Lower lobe of right lung (tissue), 2 donors: Measurements from ENCODE around the gene SGTA. TPM values are rescaled to one million over a fixed set of nuclear protein-coding genes. Genes with fewer than 3 reads are reported as not detected.

ENCODE experiments used
- ATAC-seq, 2 donors: fragments of 200-7000 bp; cut with Tn5 transposase; one replicate each; pipeline ENCODE4 v1.9.1; 2020 to 2022; ENCODE audit warnings: mild to moderate bottlenecking in 2 of 2, moderate library complexity in 2 of 2
- DNase-seq: peaks from one replicate; pipeline ENCODE4 v3.0.0-alpha.2; 2020
- H3K27ac ChIP-seq: fragments of 200-600 bp; one replicate; pipeline ENCODE4 v1.8.0; 2022
- H3K27me3 ChIP-seq: fragments of 200-600 bp; one replicate; pipeline ENCODE4 v1.8.0; 2022; ENCODE audit warnings: low read depth
- H3K36me3 ChIP-seq: fragments of 200-600 bp; one replicate; pipeline ENCODE4 v1.8.0; 2022; ENCODE audit warnings: mild to moderate bottlenecking
- H3K4me1 ChIP-seq: fragments of 200-600 bp; one replicate; pipeline ENCODE4 v1.8.0; 2022
- H3K4me3 ChIP-seq: fragments of 200-600 bp; one replicate; pipeline ENCODE4 v1.8.0; 2022; ENCODE audit warnings: mild to moderate bottlenecking
- H3K9me3 ChIP-seq: fragments of 200-600 bp; one replicate; pipeline ENCODE4 v1.8.0; 2022
- intact Hi-C: fragments of 100-400 bp; cut with DNase I; formaldehyde crosslinking; loops from one replicate; pipeline ENCODE4 v1.11.0; 2022
- total RNA-seq: library from RNA; stranded (reverse); fragmentation: NEBNext Ultra II Directional; extraction: Animal tissue kit (Norgen Biotek cat#: 25700); gene quantifications from one replicate; pipeline ENCODE4 v1.2.1, GENCODE V29; 2021
- TF ChIP-seq, protein P1 (sequence below): fragments of 200-600 bp; IDR thresholded peaks from one replicate; pipeline ENCODE4 v1.8.0; 2022; ENCODE audit warnings: antibody characterized with exemption, mild to moderate bottlenecking
- donor health status: DM: no; HTN: yes; CAD: no; lungs with severe emphysema.

SGTA gene
- total RNA-seq, 1 donor from 2014 or later: 41.6 TPM

DNA sequence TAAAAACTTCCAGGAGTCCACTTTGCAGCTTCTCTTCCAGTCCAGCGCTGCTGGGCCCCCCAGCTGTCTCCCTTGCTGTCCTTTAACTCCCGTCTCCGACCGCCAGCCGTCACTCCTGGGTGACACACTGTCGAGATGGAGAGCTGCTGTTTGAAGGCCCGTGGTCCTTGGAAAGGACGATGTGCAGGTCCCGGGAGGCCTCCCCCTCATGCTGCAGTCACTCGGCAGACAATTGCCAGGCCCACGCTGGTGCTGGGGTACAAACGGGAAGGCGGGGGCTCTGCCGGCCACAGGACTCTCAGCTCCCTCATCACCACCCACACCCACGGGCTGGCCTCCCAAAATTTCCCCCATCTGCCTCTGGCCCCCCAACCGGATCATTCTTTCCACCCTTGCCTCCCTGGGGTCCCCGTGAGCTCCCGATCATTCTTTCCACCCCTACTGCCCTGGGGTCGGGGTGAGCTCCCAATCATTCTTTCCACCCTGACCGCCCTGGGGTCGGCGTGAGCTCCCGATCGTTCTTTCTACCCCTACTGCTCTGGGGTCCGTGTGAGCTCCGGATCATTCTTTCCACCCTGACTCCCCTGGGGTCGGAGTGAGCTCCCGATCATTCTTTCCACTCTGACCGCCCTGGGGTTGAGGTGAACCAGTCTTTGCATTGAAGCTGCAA, 20.5 kb upstream of the SGTA start:
- H3K9me3 ChIP-seq: no peaks in the 10 kb centered on the region
- DNase-seq: no peak
- H3K4me3 ChIP-seq: no peak overlapping the region
- TF ChIP-seq, protein P1, sequence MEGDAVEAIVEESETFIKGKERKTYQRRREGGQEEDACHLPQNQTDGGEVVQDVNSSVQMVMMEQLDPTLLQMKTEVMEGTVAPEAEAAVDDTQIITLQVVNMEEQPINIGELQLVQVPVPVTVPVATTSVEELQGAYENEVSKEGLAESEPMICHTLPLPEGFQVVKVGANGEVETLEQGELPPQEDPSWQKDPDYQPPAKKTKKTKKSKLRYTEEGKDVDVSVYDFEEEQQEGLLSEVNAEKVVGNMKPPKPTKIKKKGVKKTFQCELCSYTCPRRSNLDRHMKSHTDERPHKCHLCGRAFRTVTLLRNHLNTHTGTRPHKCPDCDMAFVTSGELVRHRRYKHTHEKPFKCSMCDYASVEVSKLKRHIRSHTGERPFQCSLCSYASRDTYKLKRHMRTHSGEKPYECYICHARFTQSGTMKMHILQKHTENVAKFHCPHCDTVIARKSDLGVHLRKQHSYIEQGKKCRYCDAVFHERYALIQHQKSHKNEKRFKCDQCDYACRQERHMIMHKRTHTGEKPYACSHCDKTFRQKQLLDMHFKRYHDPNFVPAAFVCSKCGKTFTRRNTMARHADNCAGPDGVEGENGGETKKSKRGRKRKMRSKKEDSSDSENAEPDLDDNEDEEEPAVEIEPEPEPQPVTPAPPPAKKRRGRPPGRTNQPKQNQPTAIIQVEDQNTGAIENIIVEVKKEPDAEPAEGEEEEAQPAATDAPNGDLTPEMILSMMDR: no peak
- H3K36me3 ChIP-seq: peaks cover 59% of the 10 kb centered on the region
- H3K4me1 ChIP-seq: no peaks in the 10 kb centered on the region
- intact Hi-C loops: no loop called here
- no peak for ATAC-seq
- H3K27me3 ChIP-seq: no peaks in the 10 kb centered on the region
- no peak overlapping the region for H3K27ac ChIP-seq

DNA sequence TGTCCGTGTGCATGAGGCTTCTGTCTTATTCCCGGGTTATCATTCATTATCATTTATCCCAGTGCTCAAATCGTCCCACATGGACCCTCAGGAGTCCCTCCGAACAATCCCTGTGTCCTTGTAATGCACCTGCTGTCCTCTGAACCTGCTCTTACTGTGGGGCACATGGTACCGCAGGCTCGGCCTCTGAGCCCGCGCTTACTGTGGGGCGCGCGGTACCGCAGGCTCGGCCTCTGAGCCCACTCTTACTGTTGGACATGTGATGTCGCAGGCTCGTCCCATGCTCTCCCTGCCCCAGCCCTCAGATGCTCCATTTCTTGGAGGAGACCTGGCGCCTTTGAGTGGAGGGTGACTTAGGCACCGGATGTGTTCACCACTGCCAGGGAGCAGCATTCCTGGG, 19.8 kb upstream of the SGTA start:
- Histone ChIP-seq H3K4me1 (no peaks in the 10 kb centered on the region), H3K36me3 (peaks cover 59% of the 10 kb centered on the region), H3K9me3 (no peaks in the 10 kb centered on the region), H3K27me3 (no peaks in the 10 kb centered on the region), H3K27ac (no peak overlapping the region), H3K4me3 (no peak overlapping the region)
- TF ChIP-seq, protein P1: no peak
- DNase-seq (no peak), ATAC-seq (no peak)
- intact Hi-C loops: no loop called here

- TF ChIP-seq, protein P1: no peak
- intact Hi-C loops: no loop called here
- no peaks in the 10 kb centered on the region for H3K27me3 ChIP-seq
- H3K9me3 ChIP-seq: no peaks in the 10 kb centered on the region
- no peak overlapping the region for H3K4me3 ChIP-seq
- no peak for ATAC-seq
- H3K4me1 ChIP-seq: no peaks in the 10 kb centered on the region
- no peak for DNase-seq
- H3K27ac ChIP-seq: no peak overlapping the region
- peaks cover 59% of the 10 kb centered on the region for H3K36me3 ChIP-seq
Observed at GRCh38 chr19:2800506-2800905, 17.4 kb upstream of the SGTA start.

GRCh38 chr19:2799273-2800020, 16.4 kb upstream of the SGTA start:
- ATAC-seq (no peak), DNase-seq (no peak)
- intact Hi-C loops: no loop called here
- H3K4me3 ChIP-seq: no peak overlapping the region
- no peak overlapping the region for H3K27ac ChIP-seq
- H3K36me3 ChIP-seq: peaks cover 64% of the 10 kb centered on the region
- H3K27me3 ChIP-seq: no peaks in the 10 kb centered on the region
- TF ChIP-seq, protein P1: no peak
- no peaks in the 10 kb centered on the region for H3K9me3 ChIP-seq
- no peaks in the 10 kb centered on the region for H3K4me1 ChIP-seq

DNA sequence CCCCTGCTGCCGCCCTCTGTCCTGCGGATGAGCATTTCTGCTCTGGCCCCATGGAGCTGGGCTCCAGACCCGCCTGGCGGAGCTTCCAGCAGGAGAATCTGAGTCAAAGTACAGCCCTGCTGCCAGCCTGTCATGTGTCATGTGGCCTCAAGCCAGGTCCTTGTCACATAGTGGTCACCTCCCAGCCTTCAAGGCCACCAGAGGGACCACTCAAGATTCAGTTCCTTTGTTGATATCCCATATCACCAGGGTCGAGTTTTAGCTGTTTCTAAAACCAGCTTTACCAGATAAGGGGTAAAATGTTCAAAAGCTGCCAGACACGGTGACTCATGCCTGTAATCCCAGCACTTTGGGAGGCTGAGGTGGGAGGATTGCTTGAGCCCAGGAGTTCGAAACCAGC, 15.7 kb upstream of the SGTA start:
- TF ChIP-seq, protein P1: no peak
- Histone ChIP-seq H3K4me3 (no peak overlapping the region), H3K9me3 (no peaks in the 10 kb centered on the region), H3K27me3 (no peaks in the 10 kb centered on the region), H3K36me3 (peaks cover 68% of the 10 kb centered on the region), H3K4me1 (no peaks in the 10 kb centered on the region), H3K27ac (no peak overlapping the region)
- ATAC-seq: no peak
- DNase-seq: no peak
- intact Hi-C loops: no loop called here
